ENCODE measurements around the gene TRMT61B.

The TRMT61B gene

DNA sequence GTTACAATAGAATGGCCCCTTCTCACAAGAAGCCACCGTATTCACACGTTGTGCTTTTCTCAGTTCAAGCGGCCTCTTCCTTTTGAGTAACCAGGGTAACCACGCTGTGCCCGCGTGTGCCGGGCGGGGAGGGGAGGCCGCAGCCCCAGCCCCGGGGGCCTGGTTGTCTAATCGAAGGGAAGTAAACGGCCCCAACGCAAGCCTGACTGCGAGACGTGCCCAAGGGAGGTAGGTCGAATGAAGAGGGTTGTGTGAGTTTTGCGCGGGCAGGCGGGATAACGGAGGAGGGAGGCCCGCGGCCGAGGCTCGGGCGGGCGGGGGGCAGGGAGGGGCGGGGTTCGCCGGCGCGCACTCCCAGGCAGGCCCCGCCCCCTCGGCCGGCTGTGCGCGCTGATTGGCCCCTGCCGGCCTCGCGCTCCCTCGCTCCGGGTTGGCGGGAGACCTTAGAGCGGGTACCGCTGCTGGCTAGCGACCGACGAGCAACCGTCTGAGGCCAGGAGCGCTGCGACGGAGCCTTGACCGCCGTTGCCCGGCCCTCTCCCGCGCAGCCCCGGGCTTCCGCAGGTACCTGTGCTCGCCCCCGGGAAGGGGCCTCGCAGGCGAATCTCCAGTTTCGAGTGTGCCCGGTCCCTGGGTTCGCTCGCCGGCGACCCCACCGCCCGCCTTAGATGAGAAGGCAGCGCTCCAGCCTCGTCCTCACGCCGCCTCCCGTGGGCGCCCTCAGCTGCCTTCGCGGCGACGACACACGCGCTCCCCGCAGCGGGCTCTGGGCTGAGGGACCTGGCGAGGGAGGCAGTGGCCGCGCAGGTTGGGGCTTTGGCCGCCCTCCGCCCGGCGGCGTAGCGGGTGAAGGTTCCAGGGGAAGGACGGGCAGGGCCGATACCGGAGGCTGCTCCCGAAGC, 59.5 kb downstream of the TRMT61B start, which contains the start of gene SPDYA:
Gene SPDYA (plus strand): TSS at position 451 of the 902 bp plus-strand sequence. CDS start 5,181 bp downstream, outside the sequence.
- Mint-ChIP-seq H3K27me3 (ENCODE audit: low read depth) (peaks cover 3% of the 10 kb centered on the region), H3K4me3 (peak within 1 kb of the TSS; percentile 75 to 77 (median 76)), H3K27ac (no peak within 1 kb of the TSS), H3K36me3 (ENCODE audit: low read depth) (peaks cover 20% of the 10 kb centered on the region), H3K4me1 (no peaks in the 10 kb centered on the region), H3K9me3 (no peaks in the 10 kb centered on the region)
- TF ChIP-seq, protein P1, sequence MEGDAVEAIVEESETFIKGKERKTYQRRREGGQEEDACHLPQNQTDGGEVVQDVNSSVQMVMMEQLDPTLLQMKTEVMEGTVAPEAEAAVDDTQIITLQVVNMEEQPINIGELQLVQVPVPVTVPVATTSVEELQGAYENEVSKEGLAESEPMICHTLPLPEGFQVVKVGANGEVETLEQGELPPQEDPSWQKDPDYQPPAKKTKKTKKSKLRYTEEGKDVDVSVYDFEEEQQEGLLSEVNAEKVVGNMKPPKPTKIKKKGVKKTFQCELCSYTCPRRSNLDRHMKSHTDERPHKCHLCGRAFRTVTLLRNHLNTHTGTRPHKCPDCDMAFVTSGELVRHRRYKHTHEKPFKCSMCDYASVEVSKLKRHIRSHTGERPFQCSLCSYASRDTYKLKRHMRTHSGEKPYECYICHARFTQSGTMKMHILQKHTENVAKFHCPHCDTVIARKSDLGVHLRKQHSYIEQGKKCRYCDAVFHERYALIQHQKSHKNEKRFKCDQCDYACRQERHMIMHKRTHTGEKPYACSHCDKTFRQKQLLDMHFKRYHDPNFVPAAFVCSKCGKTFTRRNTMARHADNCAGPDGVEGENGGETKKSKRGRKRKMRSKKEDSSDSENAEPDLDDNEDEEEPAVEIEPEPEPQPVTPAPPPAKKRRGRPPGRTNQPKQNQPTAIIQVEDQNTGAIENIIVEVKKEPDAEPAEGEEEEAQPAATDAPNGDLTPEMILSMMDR (IDR thresholded peaks at IDR 0.05; ENCODE audit: unreplicated experiment in 3 of 3) = no peak

DNA sequence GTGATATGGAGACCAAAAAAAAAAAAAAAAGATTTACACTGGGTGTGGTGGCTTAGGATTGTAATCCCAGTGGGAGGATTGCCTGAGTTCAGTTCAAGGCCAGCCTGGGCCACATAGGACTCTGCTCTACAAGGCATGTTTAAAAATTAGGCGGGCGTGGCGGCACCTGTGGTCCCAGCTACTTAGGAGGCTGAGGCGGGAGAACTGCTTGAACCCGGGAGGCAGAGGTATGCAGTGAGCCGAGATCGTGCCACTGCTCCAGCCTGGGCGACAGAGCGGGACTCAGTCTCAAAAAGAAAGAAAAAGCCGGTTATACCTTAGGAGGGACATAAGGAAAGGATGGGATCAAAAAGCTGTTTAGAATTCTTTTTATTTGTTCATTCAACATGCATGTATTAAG, 60.2 kb downstream of the TRMT61B start:
- Mint-ChIP-seq H3K9me3 (no peaks in the 10 kb centered on the region), H3K27ac (no peak overlapping the region), H3K4me3 (peak overlapping the region; percentile 44 to 76 (median 75)), H3K4me1 (no peaks in the 10 kb centered on the region), H3K36me3 (ENCODE audit: low read depth) (peaks cover 26% of the 10 kb centered on the region), H3K27me3 (ENCODE audit: low read depth) (peaks cover 3% of the 10 kb centered on the region)
- TF ChIP-seq, protein P1 (IDR thresholded peaks at IDR 0.05; ENCODE audit: unreplicated experiment in 3 of 3) = no peak

GRCh38 chr2:28802975-28803429, 67.1 kb downstream of the TRMT61B start:
- peaks cover 66% of the 10 kb centered on the region for H3K36me3 Mint-ChIP-seq (ENCODE audit: low read depth)

DNA sequence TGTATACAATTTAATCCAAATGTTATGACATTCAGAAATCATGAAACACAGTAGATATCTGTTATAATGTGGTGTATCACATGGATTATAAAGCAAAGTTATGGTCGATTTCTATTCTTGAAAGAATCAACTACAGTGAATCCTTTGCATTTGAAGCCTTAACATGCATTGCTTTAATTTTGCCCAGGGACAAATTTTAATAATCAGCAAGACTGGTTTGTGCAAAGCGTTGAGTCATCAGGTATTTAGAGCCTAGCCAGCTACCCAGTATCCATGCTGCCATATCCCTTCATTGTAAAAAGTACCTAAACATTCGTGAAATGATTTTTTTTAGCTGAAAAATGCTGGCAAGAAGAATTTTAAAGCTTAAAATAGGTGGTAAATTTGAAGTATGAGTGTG, 68.4 kb downstream of the TRMT61B start:
- no peak overlapping the region for H3K27ac Mint-ChIP-seq
- no peak overlapping the region for H3K4me3 Mint-ChIP-seq
- TF ChIP-seq, protein P1 (IDR thresholded peaks at IDR 0.05; ENCODE audit: unreplicated experiment in 3 of 3) = no peak
- H3K9me3 Mint-ChIP-seq = peaks cover 11% of the 10 kb centered on the region
- no peaks in the 10 kb centered on the region for H3K27me3 Mint-ChIP-seq (ENCODE audit: low read depth)
- peaks cover 74% of the 10 kb centered on the region for H3K36me3 Mint-ChIP-seq (ENCODE audit: low read depth)
- H3K4me1 Mint-ChIP-seq = no peaks in the 10 kb centered on the region

More at GRCh38 chr2:28802975-28803429, 67.1 kb downstream of the TRMT61B start:
- H3K27ac Mint-ChIP-seq = peak overlapping the region in 1 of 3 experiments; percentile 16
- no peaks in the 10 kb centered on the region for H3K9me3 Mint-ChIP-seq
- H3K4me3 Mint-ChIP-seq = no peak overlapping the region
- TF ChIP-seq, protein P1 (IDR thresholded peaks at IDR 0.05; ENCODE audit: unreplicated experiment in 3 of 3) = no peak
- no peaks in the 10 kb centered on the region for H3K27me3 Mint-ChIP-seq (ENCODE audit: low read depth)
- no peaks in the 10 kb centered on the region for H3K4me1 Mint-ChIP-seq

Measured in nephron (organoid).